ENCODE data around the gene SDHB.

Gene SDHB

GRCh38 chr1:17008208-17008855, 45.5 kb downstream of the SDHB start:
- Histone ChIP-seq H3K4me1 (ENCODE audit: control insufficient read depth in 5 of 5, insufficient read depth in 5 of 5, low read length in 5 of 5) (peaks cover 11 to 46% (median 43%) of the 10 kb centered on the region in 5 donors), H3K9ac (ENCODE audit: low read length in 5 of 5) (no peak overlapping the region), H3K4me3 (ENCODE audit: low read depth in 1 of 5, low read length in 5 of 5) (no peak overlapping the region), H3K27ac (ENCODE audit: low read depth, low read length) (no peak overlapping the region), H3K36me3 (ENCODE audit: control insufficient read depth in 5 of 5, insufficient read depth in 5 of 5, low read length in 5 of 5) (peaks cover 0 to 32% (median 19%) of the 10 kb centered on the region in 5 donors), H3K27me3 (ENCODE audit: control insufficient read depth in 5 of 5, insufficient read depth in 4 of 5, low read length in 5 of 5) (no peaks in the 10 kb centered on the region), H3K9me3 (ENCODE audit: control insufficient read depth in 5 of 5, low read length in 5 of 5) (no peaks in the 10 kb centered on the region)

- no peak overlapping the region for H3K9ac ChIP-seq (ENCODE audit: low read length in 5 of 5)
- H3K9me3 ChIP-seq (ENCODE audit: control insufficient read depth in 5 of 5, low read length in 5 of 5) = no peaks in the 10 kb centered on the region
- no peaks in the 10 kb centered on the region for H3K27me3 ChIP-seq (ENCODE audit: control insufficient read depth in 5 of 5, insufficient read depth in 4 of 5, low read length in 5 of 5)
Observed at GRCh38 chr1:17007121-17007520, 46.7 kb downstream of the SDHB start.

GRCh38 chr1:17005365-17005740, 48.5 kb downstream of the SDHB start:
- no peaks in the 10 kb centered on the region for H3K9me3 ChIP-seq (ENCODE audit: control insufficient read depth in 5 of 5, low read length in 5 of 5)
- H3K4me1 ChIP-seq (ENCODE audit: control insufficient read depth in 5 of 5, insufficient read depth in 5 of 5, low read length in 5 of 5) = peaks cover 5 to 20% (median 18%) of the 10 kb centered on the region in 5 donors
- H3K9ac ChIP-seq (ENCODE audit: low read length in 5 of 5) = no peak overlapping the region
- peaks cover 0 to 61% (median 45%) of the 10 kb centered on the region in 5 donors for H3K36me3 ChIP-seq (ENCODE audit: control insufficient read depth in 5 of 5, insufficient read depth in 5 of 5, low read length in 5 of 5)
- no peak overlapping the region for H3K4me3 ChIP-seq (ENCODE audit: low read depth in 1 of 5, low read length in 5 of 5)
- H3K27me3 ChIP-seq (ENCODE audit: control insufficient read depth in 5 of 5, insufficient read depth in 4 of 5, low read length in 5 of 5) = no peaks in the 10 kb centered on the region
- H3K27ac ChIP-seq (ENCODE audit: low read depth, low read length) = no peak overlapping the region

More at GRCh38 chr1:17007121-17007520, 46.7 kb downstream of the SDHB start:
- no peak overlapping the region for H3K4me3 ChIP-seq (ENCODE audit: low read depth in 1 of 5, low read length in 5 of 5)
- peaks cover 9 to 34% (median 31%) of the 10 kb centered on the region in 5 donors for H3K4me1 ChIP-seq (ENCODE audit: control insufficient read depth in 5 of 5, insufficient read depth in 5 of 5, low read length in 5 of 5)
- H3K27ac ChIP-seq (ENCODE audit: low read depth, low read length) = no peak overlapping the region
- H3K36me3 ChIP-seq (ENCODE audit: control insufficient read depth in 5 of 5, insufficient read depth in 5 of 5, low read length in 5 of 5) = peaks cover 0 to 44% (median 30%) of the 10 kb centered on the region in 5 donors

- Histone ChIP-seq H3K4me3 (ENCODE audit: low read depth in 1 of 5, low read length in 5 of 5) (no peak overlapping the region), H3K9me3 (ENCODE audit: control insufficient read depth in 5 of 5, low read length in 5 of 5) (no peaks in the 10 kb centered on the region), H3K36me3 (ENCODE audit: control insufficient read depth in 5 of 5, insufficient read depth in 5 of 5, low read length in 5 of 5) (peaks cover 0 to 66% (median 50%) of the 10 kb centered on the region in 5 donors), H3K27ac (ENCODE audit: low read depth, low read length) (no peak overlapping the region), H3K27me3 (ENCODE audit: control insufficient read depth in 5 of 5, insufficient read depth in 4 of 5, low read length in 5 of 5) (no peaks in the 10 kb centered on the region), H3K9ac (ENCODE audit: low read length in 5 of 5) (no peak overlapping the region), H3K4me1 (ENCODE audit: control insufficient read depth in 5 of 5, insufficient read depth in 5 of 5, low read length in 5 of 5) (peaks cover 5 to 14% (median 13%) of the 10 kb centered on the region in 5 donors)
Observed at GRCh38 chr1:17004466-17005364, 49.1 kb downstream of the SDHB start.

DNA sequence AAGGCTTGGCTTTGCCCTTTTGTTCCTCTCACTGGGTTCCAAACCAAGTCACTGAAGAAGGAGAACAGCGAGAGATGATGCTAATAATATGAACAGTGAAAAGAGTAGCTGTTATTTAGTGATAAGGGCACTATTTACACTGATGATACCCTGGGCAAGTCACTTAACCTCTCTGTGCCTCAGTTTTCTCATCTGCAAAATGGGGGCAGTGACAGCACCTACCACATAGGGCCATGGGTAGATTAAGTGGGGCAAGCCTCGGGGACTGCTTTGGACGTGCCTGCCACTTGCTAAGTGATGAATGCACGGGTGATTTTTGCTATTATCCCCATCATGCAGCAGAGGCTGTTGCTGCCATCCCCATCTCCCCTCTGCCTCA, 51.3 kb downstream of the SDHB start:
- no peak overlapping the region for H3K9ac ChIP-seq (ENCODE audit: low read length in 5 of 5)
- H3K4me3 ChIP-seq (ENCODE audit: low read depth in 1 of 5, low read length in 5 of 5) = no peak overlapping the region
- peaks cover 0 to 8% (median 4%) of the 10 kb centered on the region in 5 donors for H3K4me1 ChIP-seq (ENCODE audit: control insufficient read depth in 5 of 5, insufficient read depth in 5 of 5, low read length in 5 of 5)
- no peaks in the 10 kb centered on the region for H3K27me3 ChIP-seq (ENCODE audit: control insufficient read depth in 5 of 5, insufficient read depth in 4 of 5, low read length in 5 of 5)
- H3K27ac ChIP-seq (ENCODE audit: low read depth, low read length) = no peak overlapping the region
- H3K36me3 ChIP-seq (ENCODE audit: control insufficient read depth in 5 of 5, insufficient read depth in 5 of 5, low read length in 5 of 5) = peaks cover 0 to 84% (median 63%) of the 10 kb centered on the region in 5 donors
- H3K9me3 ChIP-seq (ENCODE audit: control insufficient read depth in 5 of 5, low read length in 5 of 5) = no peaks in the 10 kb centered on the region

DNA sequence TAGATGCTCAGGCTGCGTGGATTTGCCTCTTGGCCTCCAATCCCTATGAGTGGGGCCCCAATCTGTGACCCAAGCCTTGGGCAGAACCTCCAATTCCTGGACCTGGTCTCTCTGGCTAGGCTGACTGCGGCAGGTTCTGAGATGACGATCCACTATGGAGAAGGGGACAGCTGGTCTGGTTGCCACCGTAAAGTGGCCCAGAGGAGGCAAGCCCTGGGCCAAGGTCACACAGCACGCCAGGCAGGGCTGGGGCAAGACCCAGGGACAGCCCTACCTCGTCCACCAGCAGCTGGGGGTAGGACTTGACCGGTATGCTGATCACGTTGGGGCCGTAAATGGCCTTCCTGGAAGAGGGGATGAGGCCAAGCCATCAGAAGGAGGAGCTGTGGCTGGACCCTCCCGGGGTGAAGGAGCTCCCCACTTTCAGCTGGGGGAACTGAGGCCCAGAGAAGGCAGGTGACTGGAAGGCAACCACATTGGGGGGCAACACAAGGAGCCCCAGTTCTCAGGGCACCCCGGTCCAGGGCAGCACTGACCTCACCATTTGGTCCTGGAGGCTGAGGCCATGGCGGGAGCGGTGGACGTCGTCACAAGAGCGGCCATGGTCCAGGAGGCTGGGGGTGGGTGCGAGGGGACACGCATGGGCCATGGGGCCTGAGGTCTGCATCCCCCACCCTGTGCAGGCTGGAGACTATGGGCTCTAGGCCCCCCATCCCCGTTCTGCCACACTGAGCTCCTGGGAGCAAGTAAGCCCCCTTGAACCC, 51.9 kb downstream of the SDHB start:
- no peak overlapping the region for H3K4me3 ChIP-seq (ENCODE audit: low read depth in 1 of 5, low read length in 5 of 5)
- H3K27ac ChIP-seq (ENCODE audit: low read depth, low read length) = no peak overlapping the region
- H3K36me3 ChIP-seq (ENCODE audit: control insufficient read depth in 5 of 5, insufficient read depth in 5 of 5, low read length in 5 of 5) = peaks cover 0 to 89% (median 66%) of the 10 kb centered on the region in 5 donors
- peaks cover 0 to 8% (median 4%) of the 10 kb centered on the region in 5 donors for H3K4me1 ChIP-seq (ENCODE audit: control insufficient read depth in 5 of 5, insufficient read depth in 5 of 5, low read length in 5 of 5)
- H3K27me3 ChIP-seq (ENCODE audit: control insufficient read depth in 5 of 5, insufficient read depth in 4 of 5, low read length in 5 of 5) = no peaks in the 10 kb centered on the region
- no peak overlapping the region for H3K9ac ChIP-seq (ENCODE audit: low read length in 5 of 5)
- H3K9me3 ChIP-seq (ENCODE audit: control insufficient read depth in 5 of 5, low read length in 5 of 5) = no peaks in the 10 kb centered on the region

- Histone ChIP-seq H3K4me1 (ENCODE audit: control insufficient read depth in 5 of 5, insufficient read depth in 5 of 5, low read length in 5 of 5) (peaks cover 0 to 8% (median 4%) of the 10 kb centered on the region in 5 donors), H3K27ac (ENCODE audit: low read depth, low read length) (no peak overlapping the region), H3K9ac (ENCODE audit: low read length in 5 of 5) (no peak overlapping the region), H3K27me3 (ENCODE audit: control insufficient read depth in 5 of 5, insufficient read depth in 4 of 5, low read length in 5 of 5) (no peaks in the 10 kb centered on the region), H3K9me3 (ENCODE audit: control insufficient read depth in 5 of 5, low read length in 5 of 5) (no peaks in the 10 kb centered on the region), H3K36me3 (ENCODE audit: control insufficient read depth in 5 of 5, insufficient read depth in 5 of 5, low read length in 5 of 5) (peaks cover 0 to 93% (median 76%) of the 10 kb centered on the region in 5 donors), H3K4me3 (ENCODE audit: low read depth in 1 of 5, low read length in 5 of 5) (no peak overlapping the region)
Observed at GRCh38 chr1:16999863-17000262, 54.0 kb downstream of the SDHB start.

- Histone ChIP-seq H3K9ac (ENCODE audit: low read length in 5 of 5) (no peak overlapping the region), H3K4me1 (ENCODE audit: control insufficient read depth in 5 of 5, insufficient read depth in 5 of 5, low read length in 5 of 5) (no peaks in the 10 kb centered on the region), H3K9me3 (ENCODE audit: control insufficient read depth in 5 of 5, low read length in 5 of 5) (no peaks in the 10 kb centered on the region), H3K36me3 (ENCODE audit: control insufficient read depth in 5 of 5, insufficient read depth in 5 of 5, low read length in 5 of 5) (peaks cover 0 to 86% (median 67%) of the 10 kb centered on the region in 5 donors), H3K27ac (ENCODE audit: low read depth, low read length) (no peak overlapping the region), H3K4me3 (ENCODE audit: low read depth in 1 of 5, low read length in 5 of 5) (no peak overlapping the region), H3K27me3 (ENCODE audit: control insufficient read depth in 5 of 5, insufficient read depth in 4 of 5, low read length in 5 of 5) (no peaks in the 10 kb centered on the region)
Observed at GRCh38 chr1:16998589-16998988, 55.2 kb downstream of the SDHB start.

DNA sequence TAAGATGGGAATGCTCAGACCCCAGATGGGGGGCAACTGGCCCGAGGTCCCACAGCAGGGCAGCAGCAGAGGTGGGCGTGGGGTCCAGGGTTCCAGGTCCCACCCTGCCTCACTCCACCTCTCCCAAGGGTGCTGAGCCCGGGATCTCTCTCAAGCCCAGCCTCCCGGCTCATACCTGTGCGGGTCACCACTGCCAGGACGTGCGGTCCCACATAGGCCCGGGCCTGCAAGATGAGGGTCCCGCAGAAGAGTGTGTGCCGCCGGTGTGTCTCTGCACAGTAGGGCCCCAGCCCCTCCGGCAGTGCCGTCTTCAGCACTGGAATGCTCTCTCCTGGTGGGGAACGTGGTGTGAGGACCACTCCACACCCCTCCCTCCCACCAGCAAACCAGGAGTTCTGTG, 57.0 kb downstream of the SDHB start:
- Histone ChIP-seq H3K9ac (ENCODE audit: low read length in 5 of 5) (no peak overlapping the region), H3K4me1 (ENCODE audit: control insufficient read depth in 5 of 5, insufficient read depth in 5 of 5, low read length in 5 of 5) (no peaks in the 10 kb centered on the region), H3K4me3 (ENCODE audit: low read depth in 1 of 5, low read length in 5 of 5) (no peak overlapping the region), H3K9me3 (ENCODE audit: control insufficient read depth in 5 of 5, low read length in 5 of 5) (no peaks in the 10 kb centered on the region), H3K36me3 (ENCODE audit: control insufficient read depth in 5 of 5, insufficient read depth in 5 of 5, low read length in 5 of 5) (peaks cover 0 to 83% (median 61%) of the 10 kb centered on the region in 5 donors), H3K27ac (ENCODE audit: low read depth, low read length) (no peak overlapping the region), H3K27me3 (ENCODE audit: control insufficient read depth in 5 of 5, insufficient read depth in 4 of 5, low read length in 5 of 5) (no peaks in the 10 kb centered on the region)

Measured in subcutaneous abdominal adipose tissue (tissue), 5 donors.